Lower lobe of right lung (tissue), 2 donors: ENCODE measurements around the gene SBF2. TPM values are rescaled to one million over a fixed set of nuclear protein-coding genes. Genes with fewer than 3 reads are reported as not detected.

Experiments used
- ATAC-seq, 2 donors: fragments of 200-7000 bp; cut with Tn5 transposase; one replicate each; pipeline ENCODE4 v1.9.1; 2020 to 2022; ENCODE audit warnings: mild to moderate bottlenecking in 2 of 2, moderate library complexity in 2 of 2
- DNase-seq: peaks from one replicate; pipeline ENCODE4 v3.0.0-alpha.2; 2020
- H3K27ac ChIP-seq: fragments of 200-600 bp; one replicate; pipeline ENCODE4 v1.8.0; 2022
- H3K27me3 ChIP-seq: fragments of 200-600 bp; one replicate; pipeline ENCODE4 v1.8.0; 2022; ENCODE audit warnings: low read depth
- H3K36me3 ChIP-seq: fragments of 200-600 bp; one replicate; pipeline ENCODE4 v1.8.0; 2022; ENCODE audit warnings: mild to moderate bottlenecking
- H3K4me1 ChIP-seq: fragments of 200-600 bp; one replicate; pipeline ENCODE4 v1.8.0; 2022
- H3K4me3 ChIP-seq: fragments of 200-600 bp; one replicate; pipeline ENCODE4 v1.8.0; 2022; ENCODE audit warnings: mild to moderate bottlenecking
- H3K9me3 ChIP-seq: fragments of 200-600 bp; one replicate; pipeline ENCODE4 v1.8.0; 2022
- CTCF ChIP-seq: fragments of 200-600 bp; IDR thresholded peaks from one replicate; pipeline ENCODE4 v1.8.0; 2022; ENCODE audit warnings: antibody characterized with exemption, mild to moderate bottlenecking
- intact Hi-C: fragments of 100-400 bp; cut with DNase I; formaldehyde crosslinking; loops from one replicate; pipeline ENCODE4 v1.11.0; 2022
- total RNA-seq: library from RNA; stranded (reverse); fragmentation: NEBNext Ultra II Directional; extraction: Animal tissue kit (Norgen Biotek cat#: 25700); gene quantifications from one replicate; pipeline ENCODE4 v1.2.1, GENCODE V29; 2021
- donor health status: DM: no; HTN: yes; CAD: no; lungs with severe emphysema.

The SBF2 gene
- total RNA-seq, 1 donor from 2014 or later = 41.3 TPM

GRCh38 chr11:9796266-9796665, 497.8 kb downstream of the SBF2 start:
- Histone ChIP-seq H3K36me3 (peaks cover 4% of the 10 kb centered on the region), H3K4me3 (no peak overlapping the region)
- ATAC-seq = no peak

GRCh38 chr11:9790703-9791102, 503.3 kb downstream of the SBF2 start:
- ATAC-seq (no peak), DNase-seq (no peak)
- no peak for TF ChIP-seq CTCF
- Histone ChIP-seq H3K27ac (no peak overlapping the region), H3K27me3 (no peaks in the 10 kb centered on the region), H3K9me3 (no peaks in the 10 kb centered on the region), H3K4me1 (peaks cover 8% of the 10 kb centered on the region), H3K4me3 (no peak overlapping the region), H3K36me3 (peaks cover 38% of the 10 kb centered on the region)
- intact Hi-C loops = no loop called here

More at GRCh38 chr11:9796266-9796665, 497.8 kb downstream of the SBF2 start:
- no peak for TF ChIP-seq CTCF
- H3K4me1 ChIP-seq = no peaks in the 10 kb centered on the region
- intact Hi-C loops = no loop called here
- no peaks in the 10 kb centered on the region for H3K9me3 ChIP-seq
- no peak overlapping the region for H3K27ac ChIP-seq
- no peaks in the 10 kb centered on the region for H3K27me3 ChIP-seq
- DNase-seq = no peak

GRCh38 chr11:9789910-9790309, 504.1 kb downstream of the SBF2 start:
- intact Hi-C loops = no loop called here
- no peak for DNase-seq
- no peak for ATAC-seq
- no peak overlapping the region for H3K4me3 ChIP-seq
- no peaks in the 10 kb centered on the region for H3K27me3 ChIP-seq
- H3K36me3 ChIP-seq = peaks cover 46% of the 10 kb centered on the region
- H3K9me3 ChIP-seq = no peaks in the 10 kb centered on the region
- H3K27ac ChIP-seq = no peak overlapping the region
- peaks cover 8% of the 10 kb centered on the region for H3K4me1 ChIP-seq
- no peak for TF ChIP-seq CTCF

- Histone ChIP-seq H3K27me3 (no peaks in the 10 kb centered on the region), H3K36me3 (peaks cover 50% of the 10 kb centered on the region), H3K4me1 (peaks cover 8% of the 10 kb centered on the region), H3K9me3 (no peaks in the 10 kb centered on the region), H3K4me3 (no peak overlapping the region), H3K27ac (no peak overlapping the region)
- ATAC-seq = peak in 1 of 2 donors; percentile 31
- no peak for TF ChIP-seq CTCF
- intact Hi-C loops = no loop called here
- DNase-seq = no peak
Observed at GRCh38 chr11:9787981-9788521, 506.0 kb downstream of the SBF2 start.

GRCh38 chr11:9787260-9787659, 506.8 kb downstream of the SBF2 start:
- Histone ChIP-seq H3K36me3 (peaks cover 52% of the 10 kb centered on the region), H3K27ac (no peak overlapping the region), H3K4me3 (no peak overlapping the region), H3K27me3 (no peaks in the 10 kb centered on the region), H3K4me1 (peaks cover 8% of the 10 kb centered on the region), H3K9me3 (no peaks in the 10 kb centered on the region)
- no peak for DNase-seq
- intact Hi-C loops = no loop called here
- no peak for TF ChIP-seq CTCF
- no peak for ATAC-seq
